ENCODE measurements around the gene RNF186. TPM values are rescaled to one million over a fixed set of nuclear protein-coding genes. Genes with fewer than 3 reads are reported as not detected.

The RNF186 gene
- total RNA-seq, 1 experiment from 2014 or later, result 0.69 TPM

- Histone ChIP-seq H3K4me1 (ENCODE audit: insufficient read depth, low read length) (peaks cover 20% of the 10 kb centered on the region), H2AFZ (ENCODE audit: low read length) (no peak overlapping the region), H3K27ac (ENCODE audit: low read length) (no peak overlapping the region), H3K79me2 (ENCODE audit: low read length) (no peaks in the 10 kb centered on the region), H3K4me3 (ENCODE audit: low read length) (no peak overlapping the region), H3K9me3 (ENCODE audit: low read length) (no peaks in the 10 kb centered on the region), H3F3A (ENCODE audit: low read length, unreplicated experiment) (no peaks in the 10 kb centered on the region), H3K4me2 (ENCODE audit: low read length) (no peak overlapping the region), H3K36me3 (ENCODE audit: low read depth, low read length) (no peaks in the 10 kb centered on the region), H3K9me2 (replicated peaks; ENCODE audit: low read length) (no peaks in the 10 kb centered on the region), H3K9ac (ENCODE audit: low read length) (no peak overlapping the region), H4K20me1 (ENCODE audit: low read length) (no peaks in the 10 kb centered on the region), H3K27me3 (ENCODE audit: low read length) (no peaks in the 10 kb centered on the region)
- ChIA-PET POLR2A (ENCODE audit: unreplicated experiment) (no interaction called here), CTCF (no interaction called here)
- no peak for TF ChIP-seq EZH2 (IDR thresholded peaks at IDR 0.05; ENCODE audit: low read length, unreplicated experiment)
- no peak for TF ChIP-seq EZH2phosphoT487 (IDR thresholded peaks at IDR 0.05; ENCODE audit: borderline replicate concordance, low read length)
- no peak for TF ChIP-seq CTCF (conservative IDR thresholded peaks at IDR 0.05; ENCODE audit: low read depth, low read length)
- no peak for DNase-seq
- no peak for ATAC-seq
- intact Hi-C loops (cut with micrococcal nuclease), result no loop called here
- BruUV-seq (replicated peaks), result no TSS peak
These were observed 43.7 kb downstream of the RNF186 start for GRCh38 chr1:19771350-19771749.

DNA sequence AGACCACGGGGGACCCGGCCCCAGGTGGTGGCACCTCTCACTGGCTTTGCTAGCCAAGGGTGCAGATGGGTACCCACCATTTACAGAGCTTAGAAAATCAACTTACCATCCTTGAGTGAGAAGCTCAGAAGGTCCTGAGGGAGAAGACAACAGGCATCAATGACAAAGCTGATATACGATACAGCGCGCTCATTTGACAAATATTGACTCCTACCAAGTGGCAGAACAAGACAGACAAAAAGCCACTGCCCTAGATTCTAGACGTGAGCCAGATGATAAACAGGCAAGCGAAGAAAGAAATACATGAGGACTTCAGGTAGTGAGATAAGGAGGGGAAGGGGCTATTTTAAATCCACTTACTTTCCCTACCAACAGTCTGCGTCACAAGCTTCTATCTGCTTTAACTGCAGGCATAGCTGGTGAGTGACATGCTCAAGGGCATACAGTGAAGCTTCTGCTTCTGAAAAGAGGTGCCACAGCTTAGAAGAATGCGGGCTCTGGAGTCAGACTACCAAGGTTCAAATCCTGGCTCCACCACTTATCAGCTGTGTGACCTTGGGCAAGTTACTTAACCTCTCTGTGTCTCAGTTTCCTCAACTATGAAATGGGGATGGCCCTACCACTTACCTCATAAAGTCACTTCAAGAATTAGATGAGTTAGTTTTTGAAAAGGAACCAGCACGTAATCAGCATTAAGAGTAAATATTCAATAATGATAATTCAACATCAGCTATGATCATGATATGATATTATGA lies 44.5 kb downstream of the RNF186 start:
- Histone ChIP-seq H3K9ac (ENCODE audit: low read length) (no peak overlapping the region), H3K79me2 (ENCODE audit: low read length) (no peaks in the 10 kb centered on the region), H4K20me1 (ENCODE audit: low read length) (no peaks in the 10 kb centered on the region), H3K27ac (ENCODE audit: low read length) (peak overlapping the region; percentile 17; the same call in 1 of the 2 replicates), H3K27me3 (ENCODE audit: low read length) (no peaks in the 10 kb centered on the region), H3K9me2 (replicated peaks; ENCODE audit: low read length) (no peaks in the 10 kb centered on the region), H3F3A (ENCODE audit: low read length, unreplicated experiment) (no peaks in the 10 kb centered on the region), H3K36me3 (ENCODE audit: low read depth, low read length) (no peaks in the 10 kb centered on the region), H3K4me3 (ENCODE audit: low read length) (no peak overlapping the region), H3K9me3 (ENCODE audit: low read length) (no peaks in the 10 kb centered on the region), H3K4me2 (ENCODE audit: low read length) (peak overlapping the region; percentile 56), H2AFZ (ENCODE audit: low read length) (no peak overlapping the region), H3K4me1 (ENCODE audit: insufficient read depth, low read length) (peaks cover 27% of the 10 kb centered on the region)
- no TSS peak for BruUV-seq (replicated peaks)
- CTCF ChIA-PET, result no interaction called here
- POLR2A ChIA-PET (ENCODE audit: unreplicated experiment), result no interaction called here
- DNase-seq (peak; percentile 68), ATAC-seq (peak; percentile 57)
- TF ChIP-seq EZH2phosphoT487 (IDR thresholded peaks at IDR 0.05; ENCODE audit: borderline replicate concordance, low read length) (no peak), EZH2 (IDR thresholded peaks at IDR 0.05; ENCODE audit: low read length, unreplicated experiment) (no peak), CTCF (conservative IDR thresholded peaks at IDR 0.05; ENCODE audit: low read depth, low read length) (no peak)
- intact Hi-C loops (cut with micrococcal nuclease), result no loop called here

DNA sequence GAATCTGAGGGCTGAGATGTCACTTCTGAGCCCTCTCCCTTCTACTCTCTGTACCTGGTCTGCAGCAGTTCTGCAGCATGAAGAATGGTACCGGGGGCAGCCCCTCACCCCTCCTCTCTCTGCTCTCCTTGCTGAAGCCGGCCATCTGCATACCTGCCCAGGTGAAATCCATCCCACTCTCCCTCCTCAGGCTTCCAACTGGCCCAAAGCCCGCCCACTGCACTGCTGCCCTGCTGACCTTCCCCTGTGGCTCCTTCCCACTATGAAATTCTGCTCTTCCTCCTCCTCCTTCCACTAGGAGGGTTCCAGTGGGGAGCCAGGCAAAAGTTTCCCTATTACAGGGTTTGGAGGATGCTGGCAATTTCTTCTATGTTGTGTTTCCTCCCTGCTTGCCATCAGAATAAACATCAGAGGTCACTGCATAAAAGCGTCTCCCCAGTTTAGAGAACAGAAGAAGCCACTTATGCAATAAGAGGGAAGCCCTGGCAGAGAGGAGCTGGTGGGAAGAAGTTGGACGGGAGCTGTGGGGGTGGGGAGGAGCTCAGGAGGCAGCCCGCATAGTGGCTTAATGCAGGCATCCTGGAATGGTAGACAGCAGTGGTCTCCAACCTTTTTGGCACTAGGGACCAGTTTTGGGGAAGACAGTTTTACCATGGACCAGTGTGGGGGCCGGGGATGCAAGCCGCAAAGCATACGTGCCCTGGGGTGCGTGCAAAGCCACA lies 45.7 kb downstream of the RNF186 start:
- POLR2A ChIA-PET (ENCODE audit: unreplicated experiment), result no interaction called here
- H3K4me1 ChIP-seq (ENCODE audit: insufficient read depth, low read length), result peaks cover 36% of the 10 kb centered on the region

More for the DNA sequence above, 45.7 kb downstream of the RNF186 start:
- intact Hi-C loops (cut with micrococcal nuclease), result no loop called here
- BruUV-seq (replicated peaks), result no TSS peak
- no peak for ATAC-seq
- Histone ChIP-seq H3K9ac (ENCODE audit: low read length) (no peak overlapping the region), H3K27me3 (ENCODE audit: low read length) (no peaks in the 10 kb centered on the region), H2AFZ (ENCODE audit: low read length) (no peak overlapping the region), H4K20me1 (ENCODE audit: low read length) (no peaks in the 10 kb centered on the region), H3K9me3 (ENCODE audit: low read length) (no peaks in the 10 kb centered on the region), H3K4me2 (ENCODE audit: low read length) (no peak overlapping the region), H3K27ac (ENCODE audit: low read length) (no peak overlapping the region), H3K36me3 (ENCODE audit: low read depth, low read length) (no peaks in the 10 kb centered on the region), H3K9me2 (replicated peaks; ENCODE audit: low read length) (no peaks in the 10 kb centered on the region), H3K79me2 (ENCODE audit: low read length) (no peaks in the 10 kb centered on the region), H3K4me3 (ENCODE audit: low read length) (no peak overlapping the region), H3F3A (ENCODE audit: low read length, unreplicated experiment) (no peaks in the 10 kb centered on the region)
- CTCF ChIA-PET, result no interaction called here
- no peak for TF ChIP-seq EZH2 (IDR thresholded peaks at IDR 0.05; ENCODE audit: low read length, unreplicated experiment)
- TF ChIP-seq EZH2phosphoT487 (IDR thresholded peaks at IDR 0.05; ENCODE audit: borderline replicate concordance, low read length), result no peak
- TF ChIP-seq CTCF (conservative IDR thresholded peaks at IDR 0.05; ENCODE audit: low read depth, low read length), result no peak
- DNase-seq, result no peak

Measured in PC-3 (cell line).